HCT116 (cell line): Measurements from ENCODE around the gene DND1. TPM values are rescaled to one million over a fixed set of nuclear protein-coding genes. Genes with fewer than 3 reads are reported as not detected.

ENCODE experiments used
- ATAC-seq: fragments of 200-7000 bp; cut with Tn5 transposase; 2 replicates; pipeline ENCODE4 v1.9.1; 2020; ENCODE audit warnings: mild to moderate bottlenecking, moderate library complexity
- BruUV-seq: library from RNA; stranded (reverse); fragments of 400-500 nt; replicated peaks from 2 replicates; lab custom pipeline; 2021; lab: Mats Ljungman, UMichigan
- CTCF ChIA-PET: fragments of 300-600 bp; sonication (Branson Sonifier 250); formaldehyde crosslinking; loops from one replicate; lab custom pipeline; 2021; ENCODE audit warnings: antibody characterized with exemption; lab: Charles Lee
- POLR2A ChIA-PET: fragments of 300-600, 350-600 bp; sonication (Branson Sonifier 250); formaldehyde crosslinking; loops from one replicate; lab custom pipeline; 2021; ENCODE audit warnings: antibody characterized with exemption; lab: Charles Lee
- RAD21 ChIA-PET, 2 experiments: fragments of 300-600 bp; sonication (Branson Sonifier 250); formaldehyde crosslinking; loops; one replicate each; lab custom pipeline; 2023; ENCODE audit warnings: low total read pairs in 2 of 2; ENCODE audit not compliant: uncharacterized antibody in 2 of 2, unreplicated experiment in 2 of 2, low non-redundant PET in 1 of 2; lab: Charles Lee
- DNase-seq: peaks from one replicate; pipeline ENCODE4 v3.0.0-alpha.2; 2010; ENCODE audit warnings: low read depth, low spot score
- H2AFZ ChIP-seq: fragments of 200-600 bp; shearing (Covaris generic), sonication (generic); 2 replicates; pipeline ENCODE4 v1.6.1; 2017; ENCODE audit warnings: low read depth, mixed run types, mixed read lengths, antibody characterized with exemption, low read length; ENCODE audit not compliant: poor library complexity, severe bottlenecking
- H3K27ac ChIP-seq: 2 replicates; pipeline ENCODE4 v1.5.1; 2012; ENCODE audit warnings: low read depth, low read length
- H3K27me3 ChIP-seq: fragments of 200-600 bp; sonication (generic); 2 replicates; pipeline ENCODE4 v1.6.1; 2016; ENCODE audit warnings: mixed run types, low read length, mixed read lengths; ENCODE audit not compliant: insufficient read depth
- H3K36me3 ChIP-seq, 2 experiments: fragments of 200-500 bp in 1 of 2; fragments of 200-600 bp in 1 of 2; sonication (Bioruptor generic) in 1 of 2; sonication (generic) in 1 of 2; 2 replicates each; pipeline versions ENCODE4 v1.5.1 to v1.6.1; 2014 to 2016; ENCODE audit warnings: low read length in 2 of 2, inconsistent platforms in 1 of 2, mixed read lengths in 1 of 2, mixed run types in 1 of 2; ENCODE audit not compliant: insufficient read depth in 2 of 2, control insufficient read depth in 1 of 2
- H3K4me1 ChIP-seq, 2 experiments: fragments of 200-600 bp in 1 of 2; sonication (generic) in 1 of 2; 2 replicates each; pipeline versions ENCODE4 v1.5.1 to v1.6.1; 2012 to 2017; ENCODE audit warnings: low read length in 2 of 2, inconsistent platforms in 1 of 2, mild to moderate bottlenecking in 1 of 2, mixed read lengths in 1 of 2, mixed run types in 1 of 2, moderate library complexity in 1 of 2; ENCODE audit not compliant: insufficient read depth in 2 of 2, control insufficient read depth in 1 of 2
- H3K4me2 ChIP-seq: fragments of 200-600 bp; sonication (generic); 2 replicates; pipeline ENCODE4 v1.6.1; 2017; ENCODE audit warnings: mixed run types, low read length, mixed read lengths
- H3K4me3 ChIP-seq, 2 experiments: fragments of 200-600 bp in 1 of 2; sonication (generic) in 1 of 2; replicated peaks in 1 of 2; 2 replicates each; pipeline ENCODE4 v1.5.1; 2011 to 2016; ENCODE audit warnings: low read length in 2 of 2, control low read depth in 1 of 2, low read depth in 1 of 2, mild to moderate bottlenecking in 1 of 2, mixed read lengths in 1 of 2, mixed run types in 1 of 2
- H3K79me2 ChIP-seq: fragments of 200-600 bp; sonication (generic); 2 replicates; pipeline ENCODE4 v1.6.1; 2017; ENCODE audit warnings: mild to moderate bottlenecking, mixed run types, low read length, moderate library complexity, mixed read lengths; ENCODE audit not compliant: insufficient read depth
- H3K9ac ChIP-seq: fragments of 200-600 bp; sonication (generic); 2 replicates; pipeline ENCODE4 v1.6.1; 2016; ENCODE audit warnings: low read length, mixed read lengths
- H3K9me2 ChIP-seq: fragments of 200-600 bp; sonication (generic), shearing (Covaris generic); 2 replicates; pipeline ENCODE4 v1.6.1; 2017; ENCODE audit warnings: mixed run types, mild to moderate bottlenecking, moderate library complexity; ENCODE audit not compliant: insufficient read depth
- H3K9me3 ChIP-seq, 2 experiments: fragments of 200-500 bp in 1 of 2; fragments of 200-600 bp in 1 of 2; sonication (Bioruptor generic) in 1 of 2; sonication (generic) in 1 of 2; 2 replicates each; pipeline ENCODE4 v1.6.1; 2014 to 2017; ENCODE audit warnings: low read length in 2 of 2, mixed read lengths in 2 of 2, inconsistent platforms in 1 of 2, low read depth in 1 of 2, mild to moderate bottlenecking in 1 of 2, mixed run types in 1 of 2, moderate library complexity in 1 of 2; ENCODE audit not compliant: control insufficient read depth in 1 of 2, insufficient read depth in 1 of 2
- H4K20me1 ChIP-seq: fragments of 200-600 bp; sonication (generic), shearing (Covaris generic); 2 replicates; pipeline ENCODE4 v1.6.1; 2017; ENCODE audit warnings: mixed run types, mild to moderate bottlenecking, moderate library complexity; ENCODE audit not compliant: insufficient read depth
- CBX3 ChIP-seq: IDR thresholded peaks from 2 replicates; pipeline ENCODE4 v1.6.1; 2012; ENCODE audit warnings: low read depth
- CEBPB ChIP-seq: IDR thresholded peaks from 2 replicates; pipeline ENCODE4 v1.6.1; 2012; ENCODE audit warnings: low read depth
- EGR1 ChIP-seq: IDR thresholded peaks from 2 replicates; pipeline ENCODE4 v1.6.1; 2012; ENCODE audit warnings: low read depth
- EZH2 ChIP-seq: fragments of 200-600 bp; sonication (generic); IDR thresholded peaks from 2 replicates; pipeline ENCODE4 v1.6.1; 2017; ENCODE audit warnings: antibody characterized with exemption, mixed run types
- JUND ChIP-seq: IDR thresholded peaks from 2 replicates; pipeline ENCODE4 v1.6.1; 2012
- POLR2A ChIP-seq: IDR thresholded peaks from 2 replicates; pipeline ENCODE4 v1.7.0; 2011; ENCODE audit warnings: borderline replicate concordance; ENCODE audit not compliant: insufficient read depth, insufficient read length; ENCODE audit errors: extremely low read depth
- POLR2AphosphoS5 ChIP-seq: IDR thresholded peaks from 2 replicates; pipeline ENCODE4 v1.6.1; 2011; ENCODE audit warnings: mild to moderate bottlenecking, low read depth, low read length, moderate library complexity
- SIN3A ChIP-seq: IDR thresholded peaks from 2 replicates; pipeline ENCODE4 v1.6.1; 2012; ENCODE audit warnings: low read depth
- SP1 ChIP-seq: IDR thresholded peaks from 2 replicates; pipeline ENCODE4 v1.6.1; 2012; ENCODE audit warnings: low read depth
- intact Hi-C: fragments of 100-400 bp; cut with micrococcal nuclease; formaldehyde crosslinking; loops from 2 replicates; pipeline ENCODE4 v1.10.0; 2022
- total RNA-seq: library from RNA; stranded (reverse); gene quantifications from one replicate; pipeline ENCODE4 v1.2.1, GENCODE V29; 2021; ENCODE audit not compliant: unreplicated experiment
- TF ChIP-seq, protein P1 (sequence below): IDR thresholded peaks from 2 replicates; pipeline ENCODE4 v1.6.1; 2011; ENCODE audit warnings: mild to moderate bottlenecking, low read length, moderate library complexity; ENCODE audit not compliant: insufficient replicate concordance; ENCODE audit errors: extremely low read depth
- TF ChIP-seq, protein P2 (sequence below): IDR thresholded peaks from 2 replicates; pipeline ENCODE4 v1.6.1; 2012
- TF ChIP-seq, protein P3 (sequence below): IDR thresholded peaks from 2 replicates; pipeline ENCODE4 v1.6.1; 2012; ENCODE audit warnings: low read depth

Gene DND1
- total RNA-seq, 1 experiment from 2014 or later, result 2.3 TPM

DNA sequence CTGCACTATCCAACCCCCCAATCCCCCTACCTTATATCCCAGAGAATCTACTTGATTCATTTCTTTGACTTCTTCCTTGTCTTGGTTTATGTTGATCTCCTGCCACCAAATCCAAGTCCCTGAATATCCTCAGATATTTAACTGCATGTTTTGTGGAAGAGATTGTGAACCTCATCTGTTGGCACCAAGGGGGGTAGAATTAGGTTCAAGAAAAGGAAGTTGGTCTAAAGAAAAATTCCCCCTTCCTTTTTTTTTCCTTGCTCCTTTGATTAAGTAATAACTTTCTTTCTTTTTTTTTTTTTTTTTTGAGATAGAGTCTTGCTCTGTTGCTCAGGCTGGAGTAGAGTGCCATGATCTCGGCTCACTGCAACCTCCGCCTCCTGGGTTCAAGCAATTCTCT is 39.9 kb downstream of the DND1 start (continued):
- no peak for TF ChIP-seq CBX3
- TF ChIP-seq, protein P1, sequence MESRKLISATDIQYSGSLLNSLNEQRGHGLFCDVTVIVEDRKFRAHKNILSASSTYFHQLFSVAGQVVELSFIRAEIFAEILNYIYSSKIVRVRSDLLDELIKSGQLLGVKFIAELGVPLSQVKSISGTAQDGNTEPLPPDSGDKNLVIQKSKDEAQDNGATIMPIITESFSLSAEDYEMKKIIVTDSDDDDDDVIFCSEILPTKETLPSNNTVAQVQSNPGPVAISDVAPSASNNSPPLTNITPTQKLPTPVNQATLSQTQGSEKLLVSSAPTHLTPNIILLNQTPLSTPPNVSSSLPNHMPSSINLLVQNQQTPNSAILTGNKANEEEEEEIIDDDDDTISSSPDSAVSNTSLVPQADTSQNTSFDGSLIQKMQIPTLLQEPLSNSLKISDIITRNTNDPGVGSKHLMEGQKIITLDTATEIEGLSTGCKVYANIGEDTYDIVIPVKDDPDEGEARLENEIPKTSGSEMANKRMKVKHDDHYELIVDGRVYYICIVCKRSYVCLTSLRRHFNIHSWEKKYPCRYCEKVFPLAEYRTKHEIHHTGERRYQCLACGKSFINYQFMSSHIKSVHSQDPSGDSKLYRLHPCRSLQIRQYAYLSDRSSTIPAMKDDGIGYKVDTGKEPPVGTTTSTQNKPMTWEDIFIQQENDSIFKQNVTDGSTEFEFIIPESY, result no peak
- TF ChIP-seq, all 23 proteins: peak for 0

DNA sequence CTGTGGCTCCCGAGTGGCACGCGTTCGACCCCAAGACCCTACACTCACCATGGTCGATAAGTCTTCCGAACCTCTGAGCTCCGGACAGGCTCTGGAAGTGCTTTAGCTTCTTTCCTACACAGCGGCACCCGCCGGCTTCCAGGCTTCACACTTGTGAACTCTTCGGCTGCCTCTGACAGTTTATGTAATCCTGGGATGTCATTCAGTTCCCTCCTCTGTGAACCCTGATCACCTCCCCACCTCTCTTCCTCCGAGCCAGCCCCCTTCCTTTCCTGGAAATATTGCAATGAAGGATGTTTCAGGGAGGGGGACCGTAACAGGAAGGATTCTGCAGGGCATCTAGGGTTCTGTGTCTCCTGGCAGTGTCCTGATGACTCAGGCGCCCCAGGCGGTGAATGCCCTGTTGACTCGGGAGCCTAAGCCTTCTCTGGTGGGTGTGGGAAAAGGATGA is 40.3 kb downstream of the DND1 start, which contains the start of gene CD14:
Gene CD14 (minus strand): TSS at position 155 of the 451 bp plus-strand sequence. CDS start 104 bp downstream, at position 51.
- ATAC-seq (no peak), DNase-seq (no peak)
- Histone ChIP-seq H3K9me2 (no peaks in the 10 kb centered on the region), H3K79me2 (no peaks in the 10 kb centered on the region), H4K20me1 (no peaks in the 10 kb centered on the region), H3K27me3 (no peaks in the 10 kb centered on the region), H3K9ac (no peak within 1 kb of the TSS), H3K4me2 (no peak within 1 kb of the TSS), H2AFZ (no peak within 1 kb of the TSS), H3K9me3 (no peaks in the 10 kb centered on the region), H3K4me1 (peaks cover 0 to 10% of the 10 kb centered on the region in 2 experiments; a peak in 2 of 4 replicates), H3K36me3 (no peaks in the 10 kb centered on the region), H3K27ac (no peak within 1 kb of the TSS), H3K4me3 (no peak within 1 kb of the TSS)
- no peak for TF ChIP-seq POLR2A
- TF ChIP-seq, protein P2, sequence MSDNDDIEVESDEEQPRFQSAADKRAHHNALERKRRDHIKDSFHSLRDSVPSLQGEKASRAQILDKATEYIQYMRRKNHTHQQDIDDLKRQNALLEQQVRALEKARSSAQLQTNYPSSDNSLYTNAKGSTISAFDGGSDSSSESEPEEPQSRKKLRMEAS, result no peak
- no peak for TF ChIP-seq CBX3
- TF ChIP-seq EGR1, result no peak
- no peak for TF ChIP-seq JUND
- TF ChIP-seq CEBPB, result no peak
- TF ChIP-seq, protein P1, result no peak
- TF ChIP-seq, protein P3, sequence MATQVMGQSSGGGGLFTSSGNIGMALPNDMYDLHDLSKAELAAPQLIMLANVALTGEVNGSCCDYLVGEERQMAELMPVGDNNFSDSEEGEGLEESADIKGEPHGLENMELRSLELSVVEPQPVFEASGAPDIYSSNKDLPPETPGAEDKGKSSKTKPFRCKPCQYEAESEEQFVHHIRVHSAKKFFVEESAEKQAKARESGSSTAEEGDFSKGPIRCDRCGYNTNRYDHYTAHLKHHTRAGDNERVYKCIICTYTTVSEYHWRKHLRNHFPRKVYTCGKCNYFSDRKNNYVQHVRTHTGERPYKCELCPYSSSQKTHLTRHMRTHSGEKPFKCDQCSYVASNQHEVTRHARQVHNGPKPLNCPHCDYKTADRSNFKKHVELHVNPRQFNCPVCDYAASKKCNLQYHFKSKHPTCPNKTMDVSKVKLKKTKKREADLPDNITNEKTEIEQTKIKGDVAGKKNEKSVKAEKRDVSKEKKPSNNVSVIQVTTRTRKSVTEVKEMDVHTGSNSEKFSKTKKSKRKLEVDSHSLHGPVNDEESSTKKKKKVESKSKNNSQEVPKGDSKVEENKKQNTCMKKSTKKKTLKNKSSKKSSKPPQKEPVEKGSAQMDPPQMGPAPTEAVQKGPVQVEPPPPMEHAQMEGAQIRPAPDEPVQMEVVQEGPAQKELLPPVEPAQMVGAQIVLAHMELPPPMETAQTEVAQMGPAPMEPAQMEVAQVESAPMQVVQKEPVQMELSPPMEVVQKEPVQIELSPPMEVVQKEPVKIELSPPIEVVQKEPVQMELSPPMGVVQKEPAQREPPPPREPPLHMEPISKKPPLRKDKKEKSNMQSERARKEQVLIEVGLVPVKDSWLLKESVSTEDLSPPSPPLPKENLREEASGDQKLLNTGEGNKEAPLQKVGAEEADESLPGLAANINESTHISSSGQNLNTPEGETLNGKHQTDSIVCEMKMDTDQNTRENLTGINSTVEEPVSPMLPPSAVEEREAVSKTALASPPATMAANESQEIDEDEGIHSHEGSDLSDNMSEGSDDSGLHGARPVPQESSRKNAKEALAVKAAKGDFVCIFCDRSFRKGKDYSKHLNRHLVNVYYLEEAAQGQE, result no peak
- TF ChIP-seq EZH2, result no peak
- no peak for TF ChIP-seq SIN3A
- TF ChIP-seq SP1, result no peak
- TF ChIP-seq POLR2AphosphoS5, result no peak
- ChIA-PET RAD21 (no interaction called here), POLR2A (no interaction called here), CTCF (no interaction called here)
- intact Hi-C loops, result no loop called here
- no TSS peak for BruUV-seq
